Measurements from ENCODE around the gene TLCD4.

TLCD4 gene

DNA sequence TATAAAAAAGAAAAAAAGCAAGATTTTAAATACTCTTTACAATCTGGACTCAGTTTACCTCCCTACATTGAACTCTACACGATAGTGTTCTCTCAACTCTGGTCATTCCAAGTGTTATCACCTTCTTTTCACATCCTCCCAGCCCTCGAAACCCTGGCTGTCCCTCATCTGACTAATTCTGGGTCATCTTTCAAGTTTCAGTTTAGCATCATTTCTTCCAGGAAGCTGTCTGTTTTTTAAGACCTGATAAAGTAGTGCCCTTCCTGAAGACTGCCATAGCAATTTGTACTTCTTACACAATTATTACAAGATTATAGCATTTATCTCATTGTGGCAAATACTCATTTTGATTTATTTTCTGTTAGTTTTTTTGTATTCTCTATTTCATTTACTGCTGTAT lies 45.6 kb upstream of the TLCD4 start:
- H3K79me2 ChIP-seq: no peaks in the 10 kb centered on the region
- peak overlapping the region; percentile 100 for H3K4me3 ChIP-seq (ENCODE audit: low read depth, low read length)
- TF ChIP-seq, protein P1, sequence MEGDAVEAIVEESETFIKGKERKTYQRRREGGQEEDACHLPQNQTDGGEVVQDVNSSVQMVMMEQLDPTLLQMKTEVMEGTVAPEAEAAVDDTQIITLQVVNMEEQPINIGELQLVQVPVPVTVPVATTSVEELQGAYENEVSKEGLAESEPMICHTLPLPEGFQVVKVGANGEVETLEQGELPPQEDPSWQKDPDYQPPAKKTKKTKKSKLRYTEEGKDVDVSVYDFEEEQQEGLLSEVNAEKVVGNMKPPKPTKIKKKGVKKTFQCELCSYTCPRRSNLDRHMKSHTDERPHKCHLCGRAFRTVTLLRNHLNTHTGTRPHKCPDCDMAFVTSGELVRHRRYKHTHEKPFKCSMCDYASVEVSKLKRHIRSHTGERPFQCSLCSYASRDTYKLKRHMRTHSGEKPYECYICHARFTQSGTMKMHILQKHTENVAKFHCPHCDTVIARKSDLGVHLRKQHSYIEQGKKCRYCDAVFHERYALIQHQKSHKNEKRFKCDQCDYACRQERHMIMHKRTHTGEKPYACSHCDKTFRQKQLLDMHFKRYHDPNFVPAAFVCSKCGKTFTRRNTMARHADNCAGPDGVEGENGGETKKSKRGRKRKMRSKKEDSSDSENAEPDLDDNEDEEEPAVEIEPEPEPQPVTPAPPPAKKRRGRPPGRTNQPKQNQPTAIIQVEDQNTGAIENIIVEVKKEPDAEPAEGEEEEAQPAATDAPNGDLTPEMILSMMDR (IDR thresholded peaks at IDR 0.05): no peak
- H3K9me3 ChIP-seq (ENCODE audit: control insufficient read depth, low read length): no peaks in the 10 kb centered on the region
- peak overlapping the region; percentile 99 for H3K4me2 ChIP-seq (ENCODE audit: low read length)
- H3K4me1 ChIP-seq: no peaks in the 10 kb centered on the region
- H3K27ac ChIP-seq: no peak overlapping the region
- no peaks in the 10 kb centered on the region for H3K36me3 ChIP-seq (ENCODE audit: control insufficient read depth, insufficient read depth, low read length)
- peak overlapping the region; percentile 95 for H2AFZ ChIP-seq
- no peak overlapping the region for H3K9ac ChIP-seq
- no peaks in the 10 kb centered on the region for H3K27me3 ChIP-seq (ENCODE audit: control insufficient read depth, insufficient read depth, low read length)

DNA sequence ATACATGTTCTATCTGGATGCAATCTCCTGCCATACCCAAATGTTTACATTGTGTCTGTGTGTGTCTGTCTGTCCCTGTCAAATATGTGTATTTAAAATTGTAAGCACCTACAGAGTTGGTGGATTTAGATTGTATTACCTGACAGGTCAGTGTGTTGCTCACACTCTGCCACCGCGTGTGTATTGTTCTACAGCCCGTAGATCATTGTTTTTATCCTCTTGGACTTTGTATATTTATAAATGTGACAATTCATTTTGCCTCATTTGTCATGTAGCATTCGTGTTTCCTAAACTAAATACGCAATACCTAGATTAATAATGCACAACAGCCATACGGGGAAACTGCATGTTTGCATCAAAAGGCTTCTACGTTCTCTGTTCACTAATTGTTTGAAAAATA lies 45.0 kb upstream of the TLCD4 start:
- Histone ChIP-seq H3K27ac (peak overlapping the region; percentile 93), H2AFZ (peak overlapping the region; percentile 95), H3K9ac (no peak overlapping the region), H3K27me3 (ENCODE audit: control insufficient read depth, insufficient read depth, low read length) (no peaks in the 10 kb centered on the region), H3K4me1 (no peaks in the 10 kb centered on the region), H3K4me3 (ENCODE audit: low read depth, low read length) (peak overlapping the region; percentile 100), H3K79me2 (no peaks in the 10 kb centered on the region), H3K9me3 (ENCODE audit: control insufficient read depth, low read length) (no peaks in the 10 kb centered on the region), H3K36me3 (ENCODE audit: control insufficient read depth, insufficient read depth, low read length) (no peaks in the 10 kb centered on the region), H3K4me2 (ENCODE audit: low read length) (peak overlapping the region; percentile 99)
- TF ChIP-seq, protein P1 (IDR thresholded peaks at IDR 0.05): no peak

DNA sequence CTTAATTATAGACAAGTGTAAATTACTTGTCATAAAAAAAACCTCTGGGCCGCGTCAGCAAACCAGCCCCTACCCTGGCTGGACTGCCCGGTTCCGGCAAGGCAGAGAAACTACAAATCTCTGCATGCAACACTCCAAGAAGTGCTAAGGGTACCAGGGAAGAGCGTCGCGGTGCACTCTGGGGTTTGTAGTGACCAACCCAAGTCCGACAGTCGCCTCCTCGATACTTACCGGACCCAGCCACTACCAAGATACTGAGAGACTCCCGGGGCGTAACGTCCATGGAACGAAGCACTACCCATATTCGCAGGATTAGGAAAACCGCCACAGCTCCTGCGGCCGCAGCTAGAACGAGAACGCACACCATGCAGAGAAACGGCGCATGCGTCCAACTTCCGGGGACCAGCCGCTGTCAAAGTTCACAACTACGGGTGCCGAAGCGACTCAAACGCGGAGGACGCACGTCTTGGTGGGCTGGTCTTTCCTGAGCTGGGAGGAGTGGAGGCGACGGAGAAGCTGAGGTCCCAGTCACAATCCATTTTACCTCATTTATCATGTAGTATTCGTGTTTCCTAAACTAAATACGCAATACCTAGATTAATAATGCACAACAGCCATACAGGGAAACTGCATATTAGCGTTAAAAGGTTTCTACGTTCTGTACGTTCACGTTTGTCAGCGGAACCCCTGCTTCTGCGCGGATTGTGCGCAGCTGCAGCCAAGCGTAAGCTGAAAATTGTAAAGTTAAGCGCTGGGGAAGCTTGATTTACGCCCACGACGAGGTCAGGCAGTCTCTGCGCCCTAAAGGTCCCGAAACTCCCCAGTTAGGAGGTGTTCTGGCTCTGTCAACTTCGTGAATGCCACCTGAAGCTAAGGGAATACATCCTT lies 44.4 kb upstream of the TLCD4 start, which contains the start of gene ALG14:
Gene ALG14, minus strand, starts transcription at position 420 of the 888 bp plus-strand sequence. Its CDS starts 53 bp downstream, at position 367.
- Histone ChIP-seq H3K9me3 (ENCODE audit: control insufficient read depth, low read length) (no peaks in the 10 kb centered on the region), H2AFZ (peak within 1 kb of the TSS; percentile 95), H3K27ac (peak within 1 kb of the TSS; percentile 93), H3K9ac (peak within 1 kb of the TSS; percentile 2), H3K4me2 (ENCODE audit: low read length) (peak within 1 kb of the TSS; percentile 99), H3K4me1 (no peaks in the 10 kb centered on the region), H3K27me3 (ENCODE audit: control insufficient read depth, insufficient read depth, low read length) (no peaks in the 10 kb centered on the region), H3K36me3 (ENCODE audit: control insufficient read depth, insufficient read depth, low read length) (no peaks in the 10 kb centered on the region), H3K79me2 (no peaks in the 10 kb centered on the region), H3K4me3 (ENCODE audit: low read depth, low read length) (peak within 1 kb of the TSS; percentile 100)
- TF ChIP-seq, protein P1 (IDR thresholded peaks at IDR 0.05): no peak

DNA sequence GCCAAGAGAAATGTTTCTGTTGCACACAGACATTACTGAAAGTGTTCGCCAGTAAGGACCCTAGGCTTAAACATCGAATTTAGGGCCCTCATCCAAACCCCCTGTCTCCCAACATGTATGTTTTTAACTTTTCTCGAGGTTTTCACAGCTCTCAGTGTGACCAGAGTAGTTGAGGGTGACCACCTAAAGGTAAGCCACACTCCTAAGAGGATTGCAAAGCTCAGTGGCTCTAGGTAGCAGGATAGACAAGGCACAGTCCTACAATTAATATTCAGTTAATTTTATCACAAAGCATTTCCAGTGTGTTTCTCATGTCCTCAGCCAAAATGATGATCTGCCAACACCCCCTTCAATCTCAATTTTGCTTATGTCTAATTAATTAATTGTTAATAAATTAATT lies 43.7 kb upstream of the TLCD4 start:
- TF ChIP-seq, protein P1 (IDR thresholded peaks at IDR 0.05): no peak
- no peaks in the 10 kb centered on the region for H3K9me3 ChIP-seq (ENCODE audit: control insufficient read depth, low read length)

More for the DNA sequence above, 43.7 kb upstream of the TLCD4 start:
- H3K9ac ChIP-seq: peak overlapping the region; percentile 2
- no peaks in the 10 kb centered on the region for H3K79me2 ChIP-seq
- peak overlapping the region; percentile 99 for H3K4me2 ChIP-seq (ENCODE audit: low read length)
- H3K4me1 ChIP-seq: no peaks in the 10 kb centered on the region
- no peak overlapping the region for H3K27ac ChIP-seq
- no peaks in the 10 kb centered on the region for H3K27me3 ChIP-seq (ENCODE audit: control insufficient read depth, insufficient read depth, low read length)
- peak overlapping the region; percentile 95 for H2AFZ ChIP-seq
- H3K36me3 ChIP-seq (ENCODE audit: control insufficient read depth, insufficient read depth, low read length): no peaks in the 10 kb centered on the region
- H3K4me3 ChIP-seq (ENCODE audit: low read depth, low read length): peak overlapping the region; percentile 100

Measured in parathyroid adenoma (tissue), 2 donors.